HepG2 (cell line): ENCODE results near the gene SULT6B1. TPM values are rescaled to one million over a fixed set of nuclear protein-coding genes. Genes with fewer than 3 reads are reported as not detected.

Source experiments
- AKAP8 ChIP-seq: sonication (generic); formaldehyde crosslinking; IDR thresholded peaks from 2 replicates; pipeline ENCODE4 v1.5.1; 2020; ENCODE audit warnings: mild to moderate bottlenecking, missing genetic modification reagents
- ARNTL ChIP-seq: sonication (generic); formaldehyde crosslinking; IDR thresholded peaks from 2 replicates; pipeline ENCODE4 v1.4.0; 2020; ENCODE audit warnings: mild to moderate bottlenecking, missing genetic modification reagents
- ATF5 ChIP-seq: sonication (generic); formaldehyde crosslinking; IDR thresholded peaks from 2 replicates; pipeline ENCODE4 v1.4.0; 2020; ENCODE audit warnings: mild to moderate bottlenecking, low read depth, missing genetic modification reagents
- EEA1 ChIP-seq: sonication (generic); formaldehyde crosslinking; IDR thresholded peaks from 2 replicates; pipeline ENCODE4 v1.5.1; 2020; ENCODE audit warnings: mild to moderate bottlenecking, missing genetic modification reagents, borderline replicate concordance
- FOXK2 ChIP-seq: fragments of 450-650 bp; IDR thresholded peaks from 2 replicates; pipeline ENCODE4 v1.6.1; 2016
- HNF1B ChIP-seq: sonication (generic); formaldehyde crosslinking; IDR thresholded peaks from 2 replicates; pipeline ENCODE4 v1.5.1; 2020; ENCODE audit warnings: mild to moderate bottlenecking, moderate library complexity, missing genetic modification reagents
- MIER2 ChIP-seq: IDR thresholded peaks from 2 replicates; pipeline ENCODE4 v1.6.1; 2016; ENCODE audit warnings: missing biosample characterization, missing genetic modification reagents
- MXD3 ChIP-seq: IDR thresholded peaks from 2 replicates; pipeline ENCODE4 v1.6.1; 2016; ENCODE audit warnings: mild to moderate bottlenecking, missing biosample characterization, missing genetic modification reagents
- NFKB2 ChIP-seq: sonication (generic); formaldehyde crosslinking; IDR thresholded peaks from 2 replicates; pipeline ENCODE4 v1.4.0; 2020; ENCODE audit warnings: missing genetic modification reagents, borderline replicate concordance
- PAWR ChIP-seq: sonication (generic); formaldehyde crosslinking; IDR thresholded peaks from 2 replicates; pipeline ENCODE4 v1.4.0; 2020; ENCODE audit warnings: missing genetic modification reagents, mild to moderate bottlenecking, borderline replicate concordance
- POLR2AphosphoS2 ChIP-seq: IDR thresholded peaks from 2 replicates; pipeline ENCODE4 v1.6.1; 2011; ENCODE audit warnings: low read depth, low read length, improper control_type of control experiment
- RFXANK ChIP-seq: IDR thresholded peaks from 2 replicates; pipeline ENCODE4 v1.6.1; 2016
- SCMH1 ChIP-seq: sonication (generic); formaldehyde crosslinking; IDR thresholded peaks from 2 replicates; pipeline ENCODE4 v1.9.0; 2021; ENCODE audit warnings: missing genetic modification reagents, mild to moderate bottlenecking, borderline replicate concordance
- SKIL ChIP-seq: sonication (generic); formaldehyde crosslinking; IDR thresholded peaks from 2 replicates; pipeline ENCODE4 v1.8.0; 2022; ENCODE audit warnings: missing genetic modification reagents, mild to moderate bottlenecking, moderate library complexity, borderline replicate concordance
- SMARCE1 ChIP-seq: fragments of 450-650 bp; IDR thresholded peaks from 2 replicates; pipeline ENCODE4 v1.6.1; 2017; ENCODE audit warnings: borderline replicate concordance
- ZBTB44 ChIP-seq: sonication (generic); formaldehyde crosslinking; IDR thresholded peaks from 2 replicates; pipeline ENCODE4 v1.4.0; 2020; ENCODE audit warnings: missing genetic modification reagents
- ZNF414 ChIP-seq: sonication (generic); formaldehyde crosslinking; IDR thresholded peaks from 2 replicates; pipeline ENCODE4 v1.5.0; 2020; ENCODE audit warnings: missing genetic modification reagents
- ZNF530 ChIP-seq: sonication (generic); formaldehyde crosslinking; IDR thresholded peaks from 2 replicates; pipeline ENCODE4 v1.5.0; 2020; ENCODE audit warnings: low read depth, mild to moderate bottlenecking, missing genetic modification reagents
- ZNF572 ChIP-seq: sonication (generic); formaldehyde crosslinking; IDR thresholded peaks from 2 replicates; pipeline ENCODE4 v1.5.1; 2020; ENCODE audit warnings: mild to moderate bottlenecking, missing genetic modification reagents
- ZNF737 ChIP-seq: sonication (generic); formaldehyde crosslinking; IDR thresholded peaks from 2 replicates; pipeline ENCODE4 v1.5.0; 2020; ENCODE audit warnings: missing genetic modification reagents, mild to moderate bottlenecking, borderline replicate concordance
- polyA plus RNA-seq, 8 experiments: library from polyadenylated mRNA; depleted of rRNA in 3 of 8; stranded (reverse) in 7 of 8; unstranded in 1 of 8; fragments of >200 nt; fragmentation: Illumina TruSeq in 4 of 8; extraction: Trizol in 4 of 8; gene quantifications; 2 replicates each; pipeline versions ENCODE4 v1.2.1 to v1.2.3, GENCODE V29; 2011 to 2016; ENCODE audit warnings: low read depth in 4 of 8, missing spikeins in 1 of 8, mixed read lengths in 1 of 8; ENCODE audit not compliant: insufficient read depth in 1 of 8
- total RNA-seq, 5 experiments: library from RNA; depleted of rRNA; stranded (reverse); fragments of >200 nt; fragmentation: Illumina TruSeq; extraction: Trizol; gene quantifications; 2 replicates each; pipeline ENCODE4 v1.2.3, GENCODE V29; 2016; ENCODE audit warnings: low read depth in 1 of 5

Gene SULT6B1
- total and polyA plus RNA-seq, 2 of the 13 experiments (the other 11 are each of a cell fraction or from before 2014, with no cell fraction given): not detected

GRCh38 chr2:37196320-37197195, 8.1 kb upstream of the SULT6B1 start, which contains the start of gene CEBPZOS (continued):
- TF ChIP-seq POLR2AphosphoS2 (no peak), ZBTB44 (CRISPR knock-in tag) (peak; percentile 85), SMARCE1 (no peak), ZNF737 (peak; percentile 97), RFXANK (CRISPR knock-in tag) (no peak; the same call in 1 of the 2 replicates), AKAP8 (peak; percentile 84), PAWR (no peak), FOXK2 (no peak), ATF5 (CRISPR knock-in tag) (peak; percentile 92), EEA1 (CRISPR knock-in tag) (peak; percentile 98), ZNF530 (CRISPR knock-in tag) (peak; percentile 87), MIER2 (no peak), MXD3 (CRISPR knock-in tag) (peak; percentile 94), ARNTL (CRISPR knock-in tag) (peak; percentile 58; the same call in 1 of the 2 replicates), SCMH1 (no peak), ZNF572 (CRISPR knock-in tag) (no peak), HNF1B (CRISPR knock-in tag) (no peak; the same call in none of the 2 replicates), ZNF414 (CRISPR knock-in tag) (peak; percentile 45; the same call in 1 of the 2 replicates), NFKB2 (CRISPR knock-in tag) (peak; percentile 81; the same call in 1 of the 2 replicates), SKIL (CRISPR knock-in tag) (no peak)
